SHP77 (cell line): ENCODE measurements around the gene CDON.

Experiments
- DNase-seq, 2 experiments: peaks; one replicate each; lab custom pipeline; 2025; lab: John Stamatoyannopoulos, UW

CDON gene

DNA sequence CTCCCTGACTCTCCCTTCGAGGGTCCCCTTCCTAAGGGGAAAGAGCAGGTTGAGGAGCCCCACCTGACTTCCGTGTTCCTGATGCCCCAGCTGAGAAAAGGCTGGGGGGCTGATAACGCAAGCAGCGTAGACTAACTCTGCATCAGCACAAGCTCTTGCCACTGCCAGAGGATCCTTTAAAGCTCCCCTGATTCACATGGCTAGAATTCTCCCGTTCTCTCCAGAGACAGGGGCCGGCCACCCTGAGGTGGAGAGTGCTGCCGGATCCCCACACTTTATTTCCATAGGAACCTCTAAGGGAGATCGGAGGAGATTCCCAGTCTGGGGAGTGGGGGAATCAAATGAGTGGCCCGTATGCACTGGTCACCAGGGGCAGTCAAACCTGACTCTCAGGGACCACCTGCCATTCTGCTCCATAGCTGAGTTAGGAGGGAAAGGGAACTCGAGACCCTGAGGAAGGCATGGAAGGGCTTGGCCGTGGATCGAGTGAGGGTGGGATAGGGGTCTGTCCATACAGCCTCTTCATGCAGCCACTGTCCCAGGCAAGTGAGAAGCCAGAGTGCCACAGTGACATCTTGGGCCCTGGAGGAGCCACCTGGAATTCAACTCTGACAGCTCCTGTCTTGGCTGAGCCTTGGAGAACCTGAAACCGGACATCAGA, 118.2 kb downstream of the CDON start:
- DNase-seq, result no peak

DNA sequence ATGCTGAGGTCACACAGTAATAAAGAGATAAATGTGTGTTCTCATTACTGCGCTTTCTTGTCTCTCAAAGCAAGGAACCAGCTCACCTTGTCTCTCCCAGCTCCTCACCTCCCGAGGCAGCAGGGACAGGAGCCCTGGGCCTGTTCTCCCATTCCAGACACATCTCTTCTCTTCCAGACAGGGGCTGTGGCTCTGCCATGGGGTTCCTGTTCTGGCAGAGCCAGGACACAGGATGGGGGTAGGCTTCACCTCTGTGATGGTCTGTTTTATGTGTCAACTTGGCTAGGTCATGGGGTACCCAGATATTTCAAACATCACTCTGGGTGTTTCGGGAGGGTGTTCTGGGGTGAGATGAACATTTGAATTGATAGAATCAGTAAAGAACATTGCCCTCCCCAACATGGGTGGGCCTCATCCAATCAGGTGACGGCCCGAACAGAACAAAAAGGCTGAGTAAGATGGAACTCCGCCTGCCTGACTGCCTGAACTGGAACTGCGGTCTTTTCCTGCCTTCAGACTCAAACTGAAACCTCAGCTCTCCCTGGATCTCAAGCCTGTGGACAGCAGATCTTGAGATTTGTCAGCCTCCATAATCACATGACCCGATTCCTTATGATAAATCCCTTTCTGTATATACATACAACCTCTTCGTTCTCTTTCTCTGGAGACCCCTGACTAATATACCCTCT, 118.9 kb downstream of the CDON start:
- DNase-seq, result no peak

DNA sequence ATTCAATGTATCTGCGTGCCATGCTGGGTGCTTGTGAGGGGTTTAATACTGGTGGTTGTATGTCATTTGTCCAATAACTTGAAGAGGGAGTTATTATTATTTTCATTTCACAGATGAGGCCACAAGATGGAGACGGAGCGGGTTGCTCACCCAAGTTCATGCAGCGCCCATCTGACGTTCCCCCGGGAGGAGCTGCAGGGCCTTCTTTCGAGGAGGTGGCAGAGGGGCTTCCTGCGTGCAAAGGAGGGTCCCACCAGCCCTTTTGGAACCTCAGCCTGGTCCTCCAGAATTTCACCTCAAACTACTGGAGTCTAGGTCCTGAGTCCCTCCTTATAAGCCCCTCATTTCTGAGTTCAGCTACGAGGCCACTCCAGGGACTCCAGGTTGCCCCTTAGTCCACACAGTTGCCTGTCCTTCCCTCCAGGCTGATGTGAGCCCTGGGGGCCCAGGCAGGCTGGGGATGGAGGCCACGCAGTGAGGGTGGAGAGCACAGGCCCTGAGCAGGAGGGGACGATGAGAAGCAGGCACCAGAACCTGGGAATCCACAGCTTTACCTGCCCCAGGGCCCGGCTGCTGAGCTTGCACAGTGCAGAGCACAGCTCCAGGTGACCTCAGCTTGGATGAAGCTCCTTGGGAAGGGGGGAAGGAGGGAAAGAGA, 119.8 kb downstream of the CDON start:
- DNase-seq, result no peak

DNA sequence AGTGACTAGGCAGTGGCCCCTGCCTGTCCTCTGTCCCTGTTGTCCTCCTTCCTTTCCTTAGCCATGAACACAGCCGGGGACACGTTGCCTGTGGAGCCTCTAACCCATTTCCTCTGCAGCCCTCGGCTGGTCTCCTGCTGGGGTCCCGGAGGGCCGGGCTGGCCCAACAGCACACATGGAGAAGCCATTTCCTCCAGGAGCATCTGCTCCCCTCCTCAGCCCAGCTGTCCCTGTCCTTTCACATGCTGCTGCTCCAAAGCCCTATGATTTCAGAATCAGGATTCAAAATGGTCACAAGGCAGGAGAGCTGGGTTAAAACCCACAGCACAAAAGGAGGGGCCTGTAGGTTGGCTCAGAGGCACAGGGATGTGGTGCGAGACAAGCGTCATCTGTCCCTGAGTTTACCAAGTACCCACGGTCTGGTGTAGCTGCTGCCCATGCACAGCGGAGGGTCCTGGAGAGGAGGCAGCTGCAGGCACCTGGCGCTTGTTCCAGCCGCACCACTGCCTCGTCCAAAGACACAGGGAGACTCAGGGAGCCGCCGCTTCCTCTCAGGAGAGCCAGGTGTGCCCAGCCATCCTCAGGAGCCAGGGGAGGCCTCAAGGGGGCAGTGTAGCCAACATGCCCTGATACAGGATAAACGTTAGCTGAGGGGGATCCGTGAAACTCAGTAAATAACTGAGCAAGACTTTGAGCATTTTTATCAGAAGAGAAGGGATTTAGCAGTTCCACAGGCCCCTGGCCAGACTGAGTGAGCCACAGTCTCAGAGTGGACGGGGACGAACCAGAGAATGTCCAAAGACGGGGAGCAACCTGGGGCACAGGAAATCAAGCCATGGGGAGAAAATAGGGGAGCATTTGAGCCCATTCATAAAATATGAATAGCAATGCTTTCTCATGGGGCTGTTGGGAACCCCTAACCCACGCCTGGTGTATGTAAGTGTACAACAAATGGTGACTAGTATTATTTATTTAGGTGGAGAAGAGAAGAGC, 120.8 kb downstream of the CDON start:
- DNase-seq, result peak; percentile 78 to 91

DNA sequence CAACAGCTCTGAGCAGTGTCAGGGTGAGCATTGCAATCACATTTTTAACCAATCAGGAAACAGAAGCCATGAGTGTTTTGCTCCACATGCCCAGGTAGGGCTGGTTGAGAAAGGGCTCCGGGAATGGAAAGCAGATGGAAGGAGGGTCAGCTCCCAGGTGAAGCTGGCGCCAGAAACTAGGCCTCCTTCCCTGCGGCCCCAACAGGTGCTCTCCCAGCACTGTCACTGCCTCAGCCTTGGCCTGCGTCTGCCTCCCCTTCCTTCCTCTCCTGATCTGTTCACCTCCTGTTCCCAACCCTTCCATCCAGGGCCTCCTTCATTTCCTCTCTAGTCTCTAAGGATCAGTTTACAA, 121.4 kb downstream of the CDON start:
- no peak for DNase-seq

DNA sequence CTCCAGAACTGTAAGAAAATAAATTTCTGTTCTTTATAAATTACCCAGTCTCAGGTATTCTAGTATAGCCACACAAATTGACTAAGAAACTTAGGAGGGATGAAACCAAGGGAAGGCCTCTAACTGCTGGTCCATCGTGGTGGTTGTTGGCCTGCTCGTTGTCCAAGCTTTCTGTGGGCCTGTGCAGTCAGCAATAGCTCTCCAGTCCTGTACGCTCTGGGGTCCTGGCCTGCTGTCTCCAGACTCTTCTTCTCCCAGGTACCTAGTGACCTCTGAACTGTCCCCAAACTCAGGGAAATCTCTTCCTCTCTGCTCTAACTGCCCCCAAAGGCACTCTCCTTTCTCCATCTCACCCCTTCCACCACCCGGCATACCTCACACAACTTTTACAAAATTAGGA, 122.5 kb downstream of the CDON start:
- DNase-seq, result no peak

DNA sequence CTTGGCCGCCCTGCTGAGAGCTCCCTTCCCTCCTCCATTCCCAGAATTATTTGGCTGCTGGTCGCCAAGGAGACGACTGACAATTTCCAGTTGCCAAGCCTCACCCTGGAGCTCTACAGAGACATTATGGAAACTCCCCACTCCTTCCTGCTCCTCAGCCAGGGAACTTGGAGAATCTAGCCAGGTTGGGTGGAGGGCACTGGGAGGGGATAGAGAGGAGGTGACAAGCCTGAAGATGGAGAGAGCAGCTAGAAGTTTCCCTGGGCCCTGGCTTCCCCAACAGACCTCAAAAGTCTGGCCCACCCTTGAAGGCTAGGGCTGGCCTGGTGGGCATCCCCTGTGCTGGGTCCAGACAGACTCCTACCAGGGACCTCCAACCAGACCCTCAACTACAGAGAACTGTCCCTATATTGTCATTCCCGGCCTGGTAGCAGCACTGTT, 123.6 kb downstream of the CDON start:
- DNase-seq, result no peak

DNA sequence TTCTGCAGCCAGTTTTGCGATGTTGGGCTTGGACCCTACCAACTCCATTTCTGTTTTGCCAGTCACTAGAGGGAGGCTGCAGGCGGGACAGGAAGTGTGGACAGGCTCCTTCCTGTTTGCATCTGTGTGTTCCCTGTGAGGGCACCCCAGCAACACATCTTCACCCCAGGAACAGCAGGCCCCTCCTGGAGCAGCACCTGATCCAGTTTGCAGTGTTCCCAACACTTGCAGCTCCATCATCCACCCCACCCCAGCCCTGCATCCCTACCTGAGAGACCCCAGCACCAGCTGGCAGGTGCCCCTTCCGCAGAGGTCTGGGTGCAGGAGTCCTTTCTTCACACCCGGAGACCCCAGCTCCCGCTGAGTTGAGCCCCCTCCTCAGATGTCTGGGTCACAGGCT, 124.2 kb downstream of the CDON start:
- DNase-seq, result no peak

DNA sequence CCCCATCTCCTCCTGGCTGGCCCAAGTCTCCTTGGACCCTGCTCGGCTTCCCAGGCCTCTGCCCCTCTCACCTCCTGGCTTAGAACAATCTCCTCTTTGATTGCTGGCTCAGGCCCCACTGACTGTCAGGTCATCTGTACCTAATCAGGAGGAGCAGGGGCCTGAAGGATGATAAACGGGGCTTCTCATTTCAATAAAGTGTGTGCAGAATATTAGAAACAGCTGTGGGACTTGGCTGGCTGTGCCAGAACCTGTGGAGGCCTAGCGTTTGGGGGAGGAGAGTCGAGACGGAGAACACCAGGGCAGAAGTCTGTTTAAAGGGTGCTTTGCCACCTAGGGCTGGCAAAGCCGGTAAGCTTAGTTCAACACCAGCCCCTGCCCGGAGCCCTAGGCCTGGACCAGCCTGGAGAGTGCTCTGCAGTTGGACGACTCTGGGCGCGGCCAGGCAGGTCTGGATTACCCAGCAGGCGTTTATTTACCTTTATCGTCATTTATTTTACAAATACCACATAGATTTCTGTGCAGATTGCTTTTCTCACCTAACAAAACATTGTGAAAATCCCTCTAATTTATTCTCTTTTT, 127.0 kb downstream of the CDON start:
- no peak for DNase-seq

DNA sequence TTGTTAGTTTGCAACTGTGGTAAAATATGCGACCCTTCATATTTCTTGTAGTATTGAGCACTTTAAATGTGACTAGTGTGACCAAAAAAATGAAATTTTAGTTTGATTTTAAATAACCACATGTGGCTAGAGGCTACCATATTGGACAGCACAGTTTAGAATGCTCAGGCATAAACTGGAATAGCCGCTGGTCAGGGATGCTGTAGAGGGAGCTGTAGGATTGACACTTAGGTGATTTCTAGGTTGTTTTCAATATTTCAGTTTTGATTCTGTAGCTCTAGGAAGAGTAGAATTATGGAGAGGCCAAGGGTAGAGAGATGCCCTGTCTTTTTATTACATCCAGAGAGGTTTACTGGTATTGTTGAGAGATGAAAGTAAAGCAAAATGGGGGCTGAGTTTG, 127.6 kb downstream of the CDON start:
- no peak for DNase-seq

DNA sequence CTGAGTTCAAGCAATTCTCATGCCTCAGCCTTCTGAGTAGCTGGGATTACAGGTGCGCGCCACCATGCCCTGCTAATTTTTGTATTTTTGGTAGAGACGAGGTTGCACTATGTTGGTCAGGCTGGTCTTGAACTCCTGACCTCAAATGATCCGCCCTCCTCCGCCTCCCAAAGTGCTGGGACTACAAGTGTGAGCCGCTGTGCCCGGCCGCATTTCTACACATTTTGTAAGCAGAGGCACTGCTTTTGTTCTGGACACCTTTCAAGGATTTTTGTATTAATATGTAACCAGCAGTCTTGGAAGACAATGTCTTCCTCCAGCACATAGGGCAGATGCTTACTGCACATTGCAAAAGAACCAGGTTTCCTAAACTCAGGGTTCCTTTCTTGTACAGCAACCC, 128.2 kb downstream of the CDON start:
- no peak for DNase-seq

DNA sequence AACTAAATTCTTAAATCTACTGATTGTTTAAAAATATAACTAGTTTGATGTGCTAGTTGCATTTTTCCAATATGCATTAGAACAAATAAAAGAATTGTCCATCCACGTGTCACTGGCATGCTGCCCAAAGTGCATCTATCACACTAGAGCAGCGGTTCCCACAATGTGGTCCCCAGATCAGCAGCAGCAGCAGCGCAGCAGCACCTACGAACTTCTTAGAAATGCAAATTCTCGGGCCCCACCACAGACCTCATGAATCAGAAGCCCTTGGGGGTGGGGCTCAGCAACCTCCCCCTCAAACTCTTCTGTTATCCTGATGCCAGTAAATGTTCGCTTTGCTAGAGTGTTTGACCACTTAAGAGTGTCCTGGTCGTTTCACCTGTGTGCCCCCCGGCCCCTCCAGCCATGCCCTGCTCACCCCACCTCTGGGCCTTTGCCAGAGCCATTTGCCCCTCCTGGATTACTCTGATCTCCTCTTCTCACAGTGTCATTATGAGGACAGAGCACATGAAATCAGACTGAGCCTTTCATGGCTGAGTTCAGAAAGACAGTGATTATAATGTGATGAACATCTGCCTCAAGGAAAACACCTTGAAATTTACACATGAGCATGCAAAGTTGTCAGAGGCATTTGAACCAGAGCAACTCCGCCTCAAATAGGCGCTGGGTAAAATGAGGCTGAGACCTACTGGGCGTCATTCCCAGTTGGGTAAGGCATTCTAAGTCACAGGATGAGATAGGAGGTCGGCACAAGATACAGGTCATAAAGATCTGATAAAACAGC, 129.4 kb downstream of the CDON start:
- DNase-seq, result no peak

DNA sequence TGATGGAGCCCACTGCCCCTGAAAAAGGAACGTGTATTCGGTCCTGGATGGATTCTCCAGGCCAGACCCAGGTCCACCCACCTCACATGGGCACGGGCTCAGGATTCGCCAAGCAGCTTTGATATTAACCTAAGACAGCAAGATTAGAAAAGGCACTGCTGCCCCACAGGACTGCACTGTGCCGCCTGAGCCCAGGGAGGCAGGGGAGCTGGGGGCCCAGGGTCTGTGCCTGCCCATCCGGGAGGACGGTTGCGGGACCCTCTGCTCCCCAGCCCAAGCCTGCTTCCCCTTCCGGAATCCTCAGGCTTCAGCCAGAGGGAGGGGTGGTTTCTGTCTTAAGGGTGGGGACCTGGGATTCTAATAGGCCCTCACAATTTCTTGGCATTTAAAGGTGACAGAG, 130.4 kb downstream of the CDON start:
- DNase-seq, result no peak

DNA sequence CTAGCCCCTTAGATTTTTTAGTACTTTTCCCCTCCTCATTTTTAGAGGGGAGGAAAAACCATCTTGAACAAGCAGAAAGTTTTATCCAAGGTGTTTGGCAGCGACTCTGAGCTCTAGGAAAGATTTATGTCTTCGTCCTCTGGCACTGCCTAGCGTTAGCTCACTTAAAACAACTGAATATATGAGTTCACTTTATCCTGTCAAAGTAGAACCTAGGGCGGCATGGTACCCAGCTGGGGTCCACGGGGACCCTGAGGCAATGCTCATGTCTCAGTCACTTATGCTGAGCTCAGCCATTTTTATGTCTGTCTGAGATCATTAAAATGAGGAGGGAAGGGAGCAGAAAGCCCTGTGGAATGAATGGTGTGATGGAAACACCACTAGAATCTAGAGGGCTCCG, 131.0 kb downstream of the CDON start:
- DNase-seq, result no peak

DNA sequence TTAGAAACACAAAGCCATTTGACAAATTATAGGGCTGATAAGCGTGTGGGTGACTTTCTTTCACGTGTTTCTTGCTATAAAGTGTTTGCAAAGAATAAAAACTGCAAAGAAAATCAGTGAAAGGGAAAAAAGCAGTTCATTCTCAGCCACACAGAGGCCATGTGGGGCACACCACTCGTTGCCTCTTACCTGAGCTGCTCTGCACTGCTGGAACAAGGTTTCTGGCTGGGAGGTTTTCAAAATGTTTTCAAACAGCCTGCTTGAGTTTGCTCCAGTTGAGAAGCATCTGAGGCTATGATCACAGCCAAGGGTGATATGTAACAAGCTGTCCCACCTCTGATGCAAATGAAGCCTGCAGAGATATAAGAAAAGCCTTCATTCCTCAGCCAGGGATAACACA, 131.6 kb downstream of the CDON start:
- DNase-seq, result no peak

DNA sequence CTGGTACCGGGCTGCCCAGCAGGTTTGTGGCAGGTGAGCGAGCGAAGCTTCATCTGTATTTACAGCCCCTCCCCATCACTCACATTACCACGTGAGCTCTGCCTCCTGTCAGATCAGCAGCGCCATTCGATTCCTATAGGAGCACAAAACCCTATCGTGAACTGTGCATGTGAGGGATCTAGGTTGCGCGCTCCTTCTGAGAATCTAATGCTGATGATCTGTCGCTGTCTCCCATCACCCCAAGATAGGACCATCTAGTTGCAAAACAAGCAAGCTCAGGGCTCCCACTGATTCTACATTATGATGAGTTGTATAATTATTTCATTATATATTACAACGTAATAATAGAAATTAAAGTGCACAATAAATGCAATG, 132.6 kb downstream of the CDON start:
- DNase-seq, result no peak

DNA sequence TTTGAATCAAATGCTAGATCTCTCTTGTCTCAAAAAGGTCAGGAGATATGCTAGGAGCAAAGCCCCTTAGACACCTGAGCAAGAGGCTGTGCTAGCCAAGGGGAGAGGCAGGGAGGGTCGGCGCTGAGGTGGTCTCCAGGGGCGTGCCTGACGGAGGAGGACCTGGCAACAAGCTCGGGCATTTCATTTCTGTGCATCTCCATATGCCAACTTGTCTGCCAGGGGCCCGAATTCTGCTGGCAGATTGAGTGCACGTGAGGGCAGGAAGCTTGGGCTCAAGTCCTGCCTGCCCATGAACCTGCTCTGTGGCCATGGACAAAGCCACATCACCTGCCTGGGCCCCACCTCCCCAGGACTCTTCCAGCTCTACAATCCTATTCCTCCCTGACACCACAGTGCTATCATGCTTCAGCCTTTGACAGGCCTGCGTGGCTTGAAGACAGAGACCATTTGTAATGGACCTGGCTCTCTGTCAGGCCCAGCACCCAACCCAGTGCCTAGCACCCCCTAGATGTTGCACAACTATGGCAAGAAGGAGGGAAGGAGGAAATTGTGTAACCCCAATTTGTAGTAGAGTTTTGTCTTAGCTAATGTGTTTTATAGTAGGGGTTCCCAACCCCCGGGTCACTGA, 133.1 kb downstream of the CDON start:
- no peak for DNase-seq

DNA sequence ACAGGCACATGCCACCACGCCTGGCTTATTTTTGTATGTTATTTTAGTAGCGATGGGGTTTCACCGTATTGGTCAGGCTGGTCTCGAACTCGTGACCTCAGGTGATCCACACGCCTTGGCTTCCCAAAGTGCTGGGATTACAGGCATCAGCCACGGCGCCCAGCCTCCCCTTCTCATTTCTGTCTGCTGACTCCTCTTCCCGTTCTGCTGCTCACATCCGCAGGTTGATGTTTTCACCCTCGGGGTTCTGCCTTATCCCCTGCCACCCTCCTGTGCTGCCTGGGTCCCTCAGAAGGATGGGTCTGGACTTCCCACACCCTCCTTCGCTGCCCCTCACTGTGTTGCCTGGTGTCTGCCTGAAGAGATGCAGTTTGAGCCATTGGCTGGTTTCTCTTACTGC, 136.0 kb downstream of the CDON start:
- DNase-seq, result no peak

DNA sequence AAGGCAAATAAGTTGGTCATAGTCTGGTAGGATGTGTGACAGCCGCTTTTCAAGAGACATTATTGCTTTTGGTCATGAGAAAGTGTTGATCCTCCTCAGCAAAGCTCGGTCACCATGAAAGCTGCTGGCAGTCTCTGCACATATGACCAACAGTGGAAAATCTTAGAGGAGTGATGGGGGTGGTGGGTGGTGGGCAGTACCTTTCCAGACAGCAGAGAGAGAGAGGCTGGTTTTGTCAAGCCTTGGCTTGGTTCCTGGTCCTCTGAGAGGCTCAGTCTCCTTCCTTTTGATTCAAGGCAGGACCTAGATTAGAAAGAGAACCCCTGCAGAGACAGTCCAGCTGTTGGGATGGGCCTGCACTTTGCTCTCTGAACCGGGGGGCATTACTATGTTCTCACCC, 136.9 kb downstream of the CDON start:
- DNase-seq, result no peak

DNA sequence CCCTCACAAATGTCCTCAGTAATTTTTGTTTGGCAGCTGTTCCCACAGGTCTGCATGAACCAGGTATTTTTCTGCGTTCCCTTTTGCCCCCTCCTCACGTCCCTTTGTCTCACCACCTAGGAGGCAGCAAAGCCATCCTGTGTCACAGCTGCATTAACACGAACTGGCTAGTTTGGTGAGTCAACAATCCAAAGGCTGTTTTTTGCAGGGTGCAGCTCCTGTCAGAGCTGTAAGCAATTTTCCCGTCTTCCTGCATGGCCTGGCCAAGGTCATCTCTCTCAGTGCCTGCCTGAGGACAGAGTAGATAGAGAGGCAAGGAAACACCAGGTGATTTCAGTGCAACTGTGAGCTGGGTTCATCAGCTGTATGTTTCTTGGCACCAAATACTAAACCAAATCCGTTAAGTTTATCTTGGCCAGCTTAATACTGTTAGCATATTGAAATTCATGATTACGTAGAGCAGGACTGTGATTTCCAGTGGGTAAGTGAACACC, 137.4 kb downstream of the CDON start:
- DNase-seq, result peak in 1 of 2 experiments; percentile 33
